Mucosa of descending colon (tissue), 3 donors: Measurements from ENCODE around the gene COL24A1. TPM values are rescaled to one million over a fixed set of nuclear protein-coding genes. Genes with fewer than 3 reads are reported as not detected.
"Not testable (repeated sequence)": the region's sequence is repeated elsewhere in the genome, so short reads cannot be mapped to it uniquely, and the experiment has no call there.

ENCODE experiments used
- ATAC-seq: fragments of 200-7000 bp; cut with Tn5 transposase; one replicate; pipeline ENCODE4 v1.9.1; 2020; ENCODE audit warnings: mild to moderate bottlenecking, moderate library complexity
- DNase-seq, 3 donors: peaks; one replicate each; pipeline ENCODE4 v3.0.0-alpha.2; 2020
- H3K36me3 ChIP-seq: fragments of 200-600 bp; one replicate; pipeline ENCODE4 v1.8.0; 2021; ENCODE audit warnings: low read depth, mild to moderate bottlenecking
- H3K4me1 ChIP-seq: fragments of 200-600 bp; one replicate; pipeline ENCODE4 v1.8.0; 2021; ENCODE audit warnings: low read depth, mild to moderate bottlenecking
- H3K4me3 ChIP-seq: fragments of 200-600 bp; one replicate; pipeline ENCODE4 v1.8.0; 2021; ENCODE audit warnings: mild to moderate bottlenecking
- H3K9me3 ChIP-seq: fragments of 200-600 bp; one replicate; pipeline ENCODE4 v1.8.0; 2021; ENCODE audit warnings: mild to moderate bottlenecking
- CTCF ChIP-seq: fragments of 200-600 bp; IDR thresholded peaks from one replicate; pipeline ENCODE4 v1.8.0; 2022; ENCODE audit warnings: antibody characterized with exemption, mild to moderate bottlenecking
- intact Hi-C, 2 donors: fragments of 100-400 bp; cut with DNase I in 1 of 2; cut with micrococcal nuclease in 1 of 2; formaldehyde crosslinking; loops; one replicate each; pipeline versions ENCODE4 v1.11.0 to v1.11.1; 2022; cut with DNase I, micrococcal nuclease
- total RNA-seq, 3 donors: library from RNA; stranded (reverse); fragmentation: NEBNext Ultra II Directional in 2 of 3; extraction: Animal tissue kit (Norgen Biotek cat#: 25700) in 2 of 3; gene quantifications; one replicate each; pipeline versions ENCODE4 v1.2.1 to v1.2.4, GENCODE V29; 2021 to 2023
- donor health status: DM: no; HTN: no; CAD: no; lungs with moderate emphysema.
- donor health status: DM: no; HTN: no; CAD: no.
- donor health status: DM: no; HTN: yes; CAD: no.

COL24A1 gene
- total RNA-seq, 3 donors from 2014 or later = 0.41 to 6.2 (median 1.1) TPM

GRCh38 chr1:85748120-85748519, 408.5 kb downstream of the COL24A1 start:
- intact Hi-C loops = no loop called here
- ATAC-seq = no peak
- H3K36me3 ChIP-seq = no peaks in the 10 kb centered on the region
- H3K4me1 ChIP-seq = no peaks in the 10 kb centered on the region
- H3K4me3 ChIP-seq = no peak overlapping the region
- no peak for DNase-seq
- no peak for TF ChIP-seq CTCF
- H3K9me3 ChIP-seq = no peaks in the 10 kb centered on the region

DNA sequence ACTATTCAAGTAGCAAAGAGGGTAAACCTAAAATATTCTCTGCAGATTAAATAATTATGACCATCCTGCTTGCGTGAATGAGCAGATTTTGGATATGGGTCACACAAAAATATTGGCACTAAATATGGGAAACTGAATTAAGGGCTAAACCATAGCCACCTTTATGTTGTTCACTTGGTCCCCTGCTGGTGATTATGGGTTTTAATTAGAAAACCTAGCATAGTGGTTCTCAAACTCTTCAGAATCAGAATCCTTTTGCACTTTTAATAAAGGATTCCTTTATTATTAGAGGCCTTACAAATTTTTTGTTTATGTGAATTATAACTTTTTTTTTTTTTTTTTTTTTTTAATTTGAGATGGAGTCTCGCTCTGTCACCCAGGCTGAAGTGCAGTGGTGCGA, 409.8 kb downstream of the COL24A1 start:
- no peak for DNase-seq
- intact Hi-C loops = no loop called here
- Histone ChIP-seq H3K4me3 (no peak overlapping the region), H3K4me1 (no peaks in the 10 kb centered on the region), H3K36me3 (no peaks in the 10 kb centered on the region), H3K9me3 (no peaks in the 10 kb centered on the region)
- no peak for ATAC-seq
- TF ChIP-seq CTCF = no peak

- Histone ChIP-seq H3K4me1 (no peaks in the 10 kb centered on the region), H3K4me3 (no peak overlapping the region), H3K36me3 (no peaks in the 10 kb centered on the region), H3K9me3 (no peaks in the 10 kb centered on the region)
- DNase-seq = no peak
- intact Hi-C loops = no loop called here
- TF ChIP-seq CTCF = no peak
- no peak for ATAC-seq
Observed at GRCh38 chr1:85743814-85744213, 412.8 kb downstream of the COL24A1 start.

DNA sequence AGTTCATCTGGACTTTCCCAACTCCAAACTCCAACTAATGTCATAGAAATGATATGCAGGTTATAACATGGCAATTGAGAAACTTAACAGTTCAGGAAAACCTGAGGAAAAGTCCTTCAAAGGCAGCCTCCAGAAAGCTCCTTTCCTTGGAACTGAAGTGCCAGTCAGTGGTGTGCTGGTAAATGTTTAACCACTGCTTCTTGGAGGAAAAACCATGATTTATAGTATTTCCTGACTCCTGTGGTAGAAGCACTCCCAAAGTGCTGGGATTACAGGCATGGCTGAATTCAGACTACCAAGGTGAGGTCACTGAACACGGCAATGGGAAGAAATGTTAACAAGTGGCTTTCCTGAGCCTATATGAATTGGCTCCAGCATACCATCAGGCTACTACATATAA, 421.6 kb downstream of the COL24A1 start:
- DNase-seq = no peak
- H3K4me1 ChIP-seq = no peaks in the 10 kb centered on the region

DNA sequence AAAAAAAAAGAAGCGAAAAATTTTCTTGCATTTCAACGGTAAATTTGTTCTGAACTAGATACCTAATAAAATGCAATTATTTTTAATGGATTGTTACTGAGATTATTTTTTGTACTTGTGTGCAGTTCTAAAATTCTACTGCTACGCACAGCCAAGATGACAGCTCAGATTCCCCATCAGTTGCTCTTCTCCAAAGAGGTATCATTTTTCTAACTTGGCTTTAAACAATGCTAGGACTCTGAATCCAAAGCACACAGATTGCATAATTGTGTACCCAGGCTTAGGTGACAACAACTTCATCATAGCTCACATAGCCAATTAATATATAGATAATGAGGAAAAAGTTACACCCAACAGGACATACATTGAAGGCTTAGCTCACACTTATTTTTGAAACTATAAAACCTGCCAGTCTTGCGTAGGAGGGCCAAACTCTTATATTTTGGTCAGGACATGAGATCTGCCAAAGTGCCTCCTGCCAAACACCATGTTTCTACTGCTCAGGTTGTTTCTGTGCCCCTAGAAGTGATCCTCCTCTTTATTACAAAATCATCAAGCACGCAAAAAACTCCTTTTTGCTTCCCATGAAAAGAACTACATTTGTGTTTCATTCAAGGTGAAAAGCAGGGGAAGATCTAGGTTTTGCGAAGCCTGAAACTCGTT, 437.8 kb downstream of the COL24A1 start:
- ATAC-seq = no peak
- no peaks in the 10 kb centered on the region for H3K4me1 ChIP-seq
- intact Hi-C loops = no loop called here
- DNase-seq = no peak
- H3K36me3 ChIP-seq = no peaks in the 10 kb centered on the region
- no peak overlapping the region for H3K4me3 ChIP-seq
- TF ChIP-seq CTCF = no peak
- peaks cover 15% of the 10 kb centered on the region for H3K9me3 ChIP-seq

More for the DNA sequence above, 421.6 kb downstream of the COL24A1 start:
- no peaks in the 10 kb centered on the region for H3K36me3 ChIP-seq
- no peaks in the 10 kb centered on the region for H3K9me3 ChIP-seq
- peak; percentile 54 for ATAC-seq
- TF ChIP-seq CTCF = no peak
- intact Hi-C loops = no loop called here
- H3K4me3 ChIP-seq = no peak overlapping the region

DNA sequence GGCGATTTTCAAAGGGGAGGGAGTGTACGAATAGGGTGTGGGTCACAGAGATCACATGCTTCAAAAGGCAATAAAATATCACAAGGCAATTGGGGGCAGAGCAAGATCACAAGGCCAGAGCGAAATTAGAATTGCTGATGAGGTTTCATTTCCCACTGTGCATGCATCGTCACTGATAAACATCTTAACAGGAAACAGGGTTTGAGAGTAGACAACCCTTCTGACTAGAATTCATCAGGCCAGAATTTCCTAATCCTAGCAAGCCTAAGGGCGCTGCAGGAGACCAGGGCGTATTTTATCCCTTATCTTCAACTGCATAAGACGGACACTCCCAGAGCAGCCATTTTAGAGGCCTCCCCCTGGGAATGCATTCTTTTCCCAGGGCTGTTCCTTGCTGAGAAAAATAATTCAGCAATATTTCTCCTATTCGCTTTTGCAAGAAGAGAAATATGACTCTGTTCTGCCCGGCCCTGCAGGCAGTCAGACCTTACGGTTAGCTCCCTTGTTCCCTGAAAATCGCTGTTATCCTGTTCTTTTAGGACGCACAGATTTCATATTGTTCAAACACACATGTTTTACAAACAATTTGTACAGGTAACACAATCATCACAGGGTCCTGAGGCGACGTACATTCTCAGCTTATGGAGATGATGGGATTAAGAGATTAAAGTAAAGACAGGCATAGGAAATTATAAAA, 442.0 kb downstream of the COL24A1 start:
- ATAC-seq, DNase-seq, H3K9me3 ChIP-seq, H3K36me3 ChIP-seq, H3K4me1 ChIP-seq, H3K4me3 ChIP-seq, intact Hi-C loops: not testable (repeated sequence)
